Smooth muscle cell (in vitro differentiated cells): ENCODE results near the gene HMCES. TPM values are rescaled to one million over a fixed set of nuclear protein-coding genes. Genes with fewer than 3 reads are reported as not detected.
"Not testable (repeated sequence)": the region's sequence is repeated elsewhere in the genome, so short reads cannot be mapped to it uniquely, and the experiment has no call there.

Source experiments
- DNase-seq: peaks from one replicate; lab custom pipeline; 2025; ENCODE audit not compliant: unreplicated experiment; lab: John Stamatoyannopoulos, UW
- H2AFZ ChIP-seq: fragments of 200-600 bp; sonication (generic); 2 replicates; pipeline ENCODE4 v1.6.0; 2016; ENCODE audit warnings: antibody characterized with exemption, low read depth, mild to moderate bottlenecking
- H3F3A ChIP-seq: fragments of 200-600 bp; sonication (generic); 2 replicates; pipeline ENCODE4 v1.6.0; 2017; ENCODE audit warnings: antibody characterized with exemption, low read depth
- H3K27ac ChIP-seq: fragments of 200-600 bp; sonication (generic); 2 replicates; pipeline ENCODE4 v1.5.1; 2016; ENCODE audit warnings: low read depth, mild to moderate bottlenecking
- H3K27me3 ChIP-seq: fragments of 200-600 bp; sonication (generic); 2 replicates; pipeline ENCODE4 v1.6.1; 2016; ENCODE audit warnings: low read depth, mild to moderate bottlenecking
- H3K36me3 ChIP-seq: fragments of 200-600 bp; sonication (generic); 2 replicates; pipeline ENCODE4 v1.5.1; 2016; ENCODE audit warnings: low read depth
- H3K4me1 ChIP-seq: fragments of 200-600 bp; sonication (generic); 2 replicates; pipeline ENCODE4 v1.5.1; 2016; ENCODE audit warnings: low read depth
- H3K4me2 ChIP-seq: fragments of 200-600 bp; sonication (generic); 2 replicates; pipeline ENCODE4 v1.6.0; 2016; ENCODE audit warnings: mild to moderate bottlenecking
- H3K4me3 ChIP-seq: fragments of 200-600 bp; sonication (generic); 2 replicates; pipeline ENCODE4 v1.5.1; 2016; ENCODE audit warnings: mild to moderate bottlenecking
- H3K79me2 ChIP-seq: fragments of 200-600 bp; sonication (generic); 2 replicates; pipeline ENCODE4 v1.6.0; 2016; ENCODE audit warnings: low read depth, mild to moderate bottlenecking
- H3K9ac ChIP-seq: fragments of 200-600 bp; sonication (generic); 2 replicates; pipeline ENCODE4 v1.6.0; 2016; ENCODE audit warnings: low read depth
- H3K9me3 ChIP-seq: fragments of 200-600 bp; sonication (generic); replicated peaks from 2 replicates; pipeline ENCODE4 v1.5.1; 2016; ENCODE audit warnings: low read depth
- H4K20me1 ChIP-seq: fragments of 200-600 bp; sonication (generic); 2 replicates; pipeline ENCODE4 v1.6.0; 2016; ENCODE audit warnings: low read depth
- CTCF ChIP-seq: fragments of 200-600 bp; sonication (generic); IDR thresholded peaks from 2 replicates; pipeline ENCODE4 v1.5.1; 2017; ENCODE audit warnings: borderline replicate concordance, mild to moderate bottlenecking, antibody characterized with exemption; ENCODE audit not compliant: insufficient read depth, poor library complexity, severe bottlenecking
- WGBS: methylation state at CpG from one replicate; pipeline ENCODE4 v1.1.7; 2016; ENCODE audit warnings: low lambda C conversion rate; 5-methylcytosine and 5-hydroxymethylcytosine counted together
- polyA plus RNA-seq: library from polyadenylated mRNA; unstranded; fragments of >200 nt; fragmentation: Nextera tagmentation; extraction: Ambion mirVana; gene quantifications from 2 replicates; pipeline ENCODE4 v1.2.1, GENCODE V29; 2016
- total RNA-seq: library from RNA; depleted of rRNA; stranded (reverse); fragments of >200 nt; gene quantifications from 2 replicates; pipeline ENCODE4 v1.2.3, GENCODE V29; 2014

HMCES gene
- total and polyA plus RNA-seq, 2 experiments from 2014 or later, result 15.2 to 25.0 TPM

- H3K9me3 ChIP-seq, result no peaks in the 10 kb centered on the region
- H2AFZ ChIP-seq, result no peak overlapping the region
- 98% methylated on average over 3 of the region's 3 CpGs for WGBS
- peaks cover 7% of the 10 kb centered on the region for H3F3A ChIP-seq
- peaks cover 21% of the 10 kb centered on the region for H3K36me3 ChIP-seq
- no peaks in the 10 kb centered on the region for H3K4me1 ChIP-seq
- H4K20me1 ChIP-seq, result peaks cover 99% of the 10 kb centered on the region
- H3K9ac ChIP-seq, result no peak overlapping the region
- no peak for TF ChIP-seq CTCF
- no peak overlapping the region for H3K27ac ChIP-seq
- no peak for DNase-seq
- peaks cover 11% of the 10 kb centered on the region for H3K79me2 ChIP-seq
- H3K4me3 ChIP-seq, result no peak overlapping the region
- no peak overlapping the region for H3K4me2 ChIP-seq
- H3K27me3 ChIP-seq, result no peaks in the 10 kb centered on the region
These were observed 16.8 kb upstream of the HMCES start for GRCh38 chr3:129261894-129262293.

- Histone ChIP-seq H2AFZ (no peak overlapping the region), H3F3A (peaks cover 7% of the 10 kb centered on the region), H3K9ac (no peak overlapping the region), H3K27ac (no peak overlapping the region), H3K4me2 (no peak overlapping the region), H3K4me3 (no peak overlapping the region), H3K4me1 (no peaks in the 10 kb centered on the region), H3K27me3 (no peaks in the 10 kb centered on the region), H3K36me3 (peaks cover 32% of the 10 kb centered on the region), H3K9me3 (no peaks in the 10 kb centered on the region), H4K20me1 (peaks cover 99% of the 10 kb centered on the region), H3K79me2 (peaks cover 9% of the 10 kb centered on the region)
- no peak for DNase-seq
- 94% methylated on average over 6 of the region's 6 CpGs for WGBS
- TF ChIP-seq CTCF, result no peak
These were observed 15.3 kb upstream of the HMCES start for GRCh38 chr3:129263161-129263910.

- not testable (repeated sequence) for H3K4me1 ChIP-seq, H3K4me3 ChIP-seq, DNase-seq, H3K9ac ChIP-seq, H3K4me2 ChIP-seq, H3K27me3 ChIP-seq, H3K27ac ChIP-seq, H2AFZ ChIP-seq, H3K9me3 ChIP-seq
- H3F3A ChIP-seq, result peaks cover 12% of the 10 kb centered on the region
- 99% methylated on average over 6 of the region's 6 CpGs for WGBS
- peaks cover 34% of the 10 kb centered on the region for H3K36me3 ChIP-seq
- peaks cover 100% of the 10 kb centered on the region for H4K20me1 ChIP-seq
- peaks cover 15% of the 10 kb centered on the region for H3K79me2 ChIP-seq
These were observed 13.7 kb upstream of the HMCES start for GRCh38 chr3:129264994-129265393.

- no peak overlapping the region for H2AFZ ChIP-seq
- H3K27ac ChIP-seq, result no peak overlapping the region
- no peak for TF ChIP-seq CTCF
- H3K4me2 ChIP-seq, result no peak overlapping the region
- no peak overlapping the region for H3K9ac ChIP-seq
- peaks cover 31% of the 10 kb centered on the region for H3K36me3 ChIP-seq
- no peak overlapping the region for H3K4me3 ChIP-seq
- peaks cover 98% of the 10 kb centered on the region for H4K20me1 ChIP-seq
- no peaks in the 10 kb centered on the region for H3K27me3 ChIP-seq
- no peaks in the 10 kb centered on the region for H3K9me3 ChIP-seq
- no peak for DNase-seq
- H3K4me1 ChIP-seq, result no peaks in the 10 kb centered on the region
- 98% methylated on average over 4 of the region's 4 CpGs for WGBS
- peaks cover 14% of the 10 kb centered on the region for H3K79me2 ChIP-seq
- H3F3A ChIP-seq, result peaks cover 26% of the 10 kb centered on the region
These were observed 12.0 kb upstream of the HMCES start for GRCh38 chr3:129266651-129267050.
